HepG2 (cell line): ENCODE data around the gene TBCCD1. TPM values are rescaled to one million over a fixed set of nuclear protein-coding genes. Genes with fewer than 3 reads are reported as not detected.

Source experiments
- ATAC-seq: fragments of 200-7000 bp; cut with Tn5 transposase; 3 replicates; pipeline ENCODE4 v1.9.1; 2020; ENCODE audit warnings: mild to moderate bottlenecking, moderate library complexity
- BruUV-seq: library from RNA; stranded (reverse); fragments of 400-500 nt; replicated peaks from 2 replicates; lab custom pipeline; 2021; lab: Mats Ljungman, UMichigan
- CTCF ChIA-PET: fragments of 300-600 bp; formaldehyde crosslinking; extraction: SDS; loops from one replicate; lab custom pipeline; 2021; ENCODE audit warnings: low total read pairs, inconsistent platforms, low intra/inter-chr PET ratio; lab: Yijun Ruan, JAX
- POLR2A ChIA-PET: fragments of 350-600 bp; sonication (Branson Sonifier 250); formaldehyde crosslinking; loops from one replicate; lab custom pipeline; 2020; ENCODE audit warnings: antibody characterized with exemption, inconsistent platforms; lab: Yijun Ruan, JAX
- DNase-seq: peaks from one replicate; pipeline ENCODE4 v3.0.0-alpha.2; 2015; ENCODE audit warnings: low spot score
- FAIRE-seq: peaks from 3 replicates; lab custom pipeline; 2011; peaks lifted over from hg19 to GRCh38; lab: Jason Lieb, UNC
- H2AFZ ChIP-seq: one replicate; pipeline ENCODE4 v1.6.1; 2011; ENCODE audit warnings: low read length, inconsistent platforms
- H3K27ac ChIP-seq: fragments of 300-600 bp; 3 replicates; pipeline ENCODE4 v1.8.0; 2011; ENCODE audit warnings: mixed run types, mild to moderate bottlenecking, mixed read lengths, low read length, inconsistent platforms; ENCODE audit not compliant: insufficient read depth; ENCODE audit errors: extremely low read length
- H3K27me3 ChIP-seq, 2 experiments: fragments of 200-600 bp in 1 of 2; 2 replicates in 1 of 2; 3 replicates in 1 of 2; pipeline versions ENCODE4 v1.6.0 to v1.8.0; 2011; ENCODE audit warnings: low read length in 2 of 2, mild to moderate bottlenecking in 2 of 2, moderate library complexity in 2 of 2, inconsistent platforms in 1 of 2; ENCODE audit not compliant: insufficient read depth in 2 of 2, control insufficient read depth in 1 of 2
- H3K36me3 ChIP-seq, 2 experiments: fragments of 200-600 bp in 1 of 2; replicated peaks in 1 of 2; 2 replicates in 1 of 2; 3 replicates in 1 of 2; pipeline versions ENCODE4 v1.5.1 to v1.8.0; 2011; ENCODE audit warnings: low read length in 2 of 2, inconsistent platforms in 1 of 2; ENCODE audit not compliant: insufficient read depth in 2 of 2, control insufficient read depth in 1 of 2
- H3K4me1 ChIP-seq: 2 replicates; pipeline ENCODE4 v1.5.1; 2012; ENCODE audit warnings: low read length, inconsistent platforms; ENCODE audit not compliant: insufficient read depth
- H3K4me2 ChIP-seq: 2 replicates; pipeline ENCODE4 v1.6.0; 2011; ENCODE audit warnings: low read depth, low read length, inconsistent platforms
- H3K4me3 ChIP-seq, 3 experiments: fragments of 200-600 bp in 1 of 3; sonication (generic), shearing (Covaris generic) in 1 of 3; replicated peaks in 1 of 3; 2 replicates each; pipeline ENCODE4 v1.5.1; 2011 to 2016; ENCODE audit warnings: low read length in 3 of 3, inconsistent platforms in 2 of 3, low read depth in 2 of 3, mild to moderate bottlenecking in 2 of 3, control low read depth in 1 of 3, mixed read lengths in 1 of 3; ENCODE audit not compliant: insufficient read depth in 1 of 3
- H3K79me2 ChIP-seq: one replicate; pipeline ENCODE4 v1.6.1; 2011; ENCODE audit warnings: low read length, inconsistent platforms; ENCODE audit not compliant: insufficient read depth
- H3K9ac ChIP-seq: 2 replicates; pipeline ENCODE4 v1.6.0; 2011; ENCODE audit warnings: mild to moderate bottlenecking, low read depth, low read length, inconsistent platforms; ENCODE audit not compliant: insufficient read depth
- H3K9me3 ChIP-seq: 2 replicates; pipeline ENCODE4 v1.5.1; 2012; ENCODE audit warnings: mild to moderate bottlenecking, low read length
- H4K20me1 ChIP-seq: 2 replicates; pipeline ENCODE4 v1.6.0; 2011; ENCODE audit warnings: inconsistent platforms, mild to moderate bottlenecking, low read length, moderate library complexity; ENCODE audit not compliant: insufficient read depth
- AKAP8 ChIP-seq: sonication (generic); formaldehyde crosslinking; IDR thresholded peaks from 2 replicates; pipeline ENCODE4 v1.5.1; 2020; ENCODE audit warnings: mild to moderate bottlenecking, missing genetic modification reagents
- ATF7-NPFF ChIP-seq: sonication (generic); formaldehyde crosslinking; IDR thresholded peaks from 2 replicates; pipeline ENCODE4 v1.8.1; 2023; ENCODE audit warnings: mild to moderate bottlenecking, low read depth, missing genetic modification reagents, moderate library complexity
- MTF2 ChIP-seq: sonication (generic); formaldehyde crosslinking; IDR thresholded peaks from 2 replicates; pipeline ENCODE4 v1.5.0; 2020; ENCODE audit warnings: missing genetic modification reagents, borderline replicate concordance
- WIZ ChIP-seq: sonication (generic); formaldehyde crosslinking; IDR thresholded peaks from 2 replicates; pipeline ENCODE4 v1.5.1; 2020; ENCODE audit warnings: mild to moderate bottlenecking, missing genetic modification reagents
- ZNF747 ChIP-seq: sonication (generic); formaldehyde crosslinking; IDR thresholded peaks from 2 replicates; pipeline ENCODE4 v1.8.1; 2023; ENCODE audit warnings: missing genetic modification reagents, mild to moderate bottlenecking, borderline replicate concordance
- WGBS: methylation state at CpG from one replicate; pipeline ENCODE4 v1.1.6; 2017; ENCODE audit warnings: low lambda C conversion rate; 5-methylcytosine and 5-hydroxymethylcytosine counted together
- in situ Hi-C: cut with HindIII; loops from 2 replicates; pipeline ENCODE4 v1.10.0; 2017; ENCODE audit warnings: low pct_unique_long_range_greater_than_20kb; ENCODE audit not compliant: extremely low pct_ligation_motif_present
- intact Hi-C: fragments of 100-400 bp; cut with micrococcal nuclease; formaldehyde crosslinking; loops from one replicate; pipeline ENCODE4 v1.10.0; 2022; ENCODE audit not compliant: unreplicated experiment
- polyA plus RNA-seq, 8 experiments: library from polyadenylated mRNA; depleted of rRNA in 3 of 8; stranded (reverse) in 7 of 8; unstranded in 1 of 8; fragments of >200 nt; fragmentation: Illumina TruSeq in 4 of 8; extraction: Trizol in 4 of 8; gene quantifications; 2 replicates each; pipeline versions ENCODE4 v1.2.1 to v1.2.3, GENCODE V29; 2011 to 2016; ENCODE audit warnings: low read depth in 4 of 8, missing spikeins in 1 of 8, mixed read lengths in 1 of 8; ENCODE audit not compliant: insufficient read depth in 1 of 8
- total RNA-seq, 5 experiments: library from RNA; depleted of rRNA; stranded (reverse); fragments of >200 nt; fragmentation: Illumina TruSeq; extraction: Trizol; gene quantifications; 2 replicates each; pipeline ENCODE4 v1.2.3, GENCODE V29; 2016; ENCODE audit warnings: low read depth in 1 of 5
- TF ChIP-seq, protein P1 (sequence below): sonication (generic); formaldehyde crosslinking; IDR thresholded peaks from 2 replicates; pipeline ENCODE4 v1.4.0; 2020; ENCODE audit warnings: missing genetic modification reagents, borderline replicate concordance

The TBCCD1 gene
- total and polyA plus RNA-seq, 2 of the 13 experiments (the other 11 are each of a cell fraction or from before 2014, with no cell fraction given), result 13.6 to 16.2 TPM

- H3K27ac ChIP-seq, result no peak overlapping the region
- WGBS, result 16% methylated on average over 2 of the region's 2 CpGs
- intact Hi-C loops, result loop anchor here (1.0 to 2.0 kb wide), 3 partner anchors 77 to 558 kb away; no protein-coding TSS in a partner anchor
- no peak overlapping the region for H3K9ac ChIP-seq
- no peaks in the 10 kb centered on the region for H3K36me3 ChIP-seq
- in situ Hi-C loops, result loop anchor here (5.0 kb wide), 2 partner anchors 279 to 559 kb away; no protein-coding TSS in a partner anchor
- CTCF ChIA-PET, result interaction anchor here (0.8 to 2.8 kb wide), 7 partner anchors 27 to 557 kb away, joined by 3 to 27 read pairs (median 4); no protein-coding TSS in a partner anchor
- no peak for TF ChIP-seq ZNF747 (CRISPR knock-in tag)
- no peak for TF ChIP-seq WIZ (CRISPR knock-in tag)
- TF ChIP-seq, protein P1, sequence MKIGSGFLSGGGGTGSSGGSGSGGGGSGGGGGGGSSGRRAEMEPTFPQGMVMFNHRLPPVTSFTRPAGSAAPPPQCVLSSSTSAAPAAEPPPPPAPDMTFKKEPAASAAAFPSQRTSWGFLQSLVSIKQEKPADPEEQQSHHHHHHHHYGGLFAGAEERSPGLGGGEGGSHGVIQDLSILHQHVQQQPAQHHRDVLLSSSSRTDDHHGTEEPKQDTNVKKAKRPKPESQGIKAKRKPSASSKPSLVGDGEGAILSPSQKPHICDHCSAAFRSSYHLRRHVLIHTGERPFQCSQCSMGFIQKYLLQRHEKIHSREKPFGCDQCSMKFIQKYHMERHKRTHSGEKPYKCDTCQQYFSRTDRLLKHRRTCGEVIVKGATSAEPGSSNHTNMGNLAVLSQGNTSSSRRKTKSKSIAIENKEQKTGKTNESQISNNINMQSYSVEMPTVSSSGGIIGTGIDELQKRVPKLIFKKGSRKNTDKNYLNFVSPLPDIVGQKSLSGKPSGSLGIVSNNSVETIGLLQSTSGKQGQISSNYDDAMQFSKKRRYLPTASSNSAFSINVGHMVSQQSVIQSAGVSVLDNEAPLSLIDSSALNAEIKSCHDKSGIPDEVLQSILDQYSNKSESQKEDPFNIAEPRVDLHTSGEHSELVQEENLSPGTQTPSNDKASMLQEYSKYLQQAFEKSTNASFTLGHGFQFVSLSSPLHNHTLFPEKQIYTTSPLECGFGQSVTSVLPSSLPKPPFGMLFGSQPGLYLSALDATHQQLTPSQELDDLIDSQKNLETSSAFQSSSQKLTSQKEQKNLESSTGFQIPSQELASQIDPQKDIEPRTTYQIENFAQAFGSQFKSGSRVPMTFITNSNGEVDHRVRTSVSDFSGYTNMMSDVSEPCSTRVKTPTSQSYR, result no peak
- no peak for TF ChIP-seq AKAP8
- no peak for TF ChIP-seq ATF7-NPFF
- no peak for TF ChIP-seq MTF2 (CRISPR knock-in tag)
- TF ChIP-seq, all 625 proteins: peak for 0
- no peaks in the 10 kb centered on the region for H3K9me3 ChIP-seq
- peaks cover 18% of the 10 kb centered on the region for H3K4me1 ChIP-seq
- POLR2A ChIA-PET, result interaction anchor here (0.9 to 1.4 kb wide), 3 partner anchors 29 to 281 kb away, joined by 3 to 4 read pairs (median 3); partner anchors contain the start of gene DNAJB11
- no peak overlapping the region for H2AFZ ChIP-seq
- BruUV-seq, result no TSS peak
- no peaks in the 10 kb centered on the region for H3K79me2 ChIP-seq
- ATAC-seq (peak; percentile 51), DNase-seq (no peak), FAIRE-seq (no peak)
- no peaks in the 10 kb centered on the region for H4K20me1 ChIP-seq
- H3K4me2 ChIP-seq, result 0 out of 2 replicates have a peak overlapping the region, but pooled peaks have one; percentile 26
- H3K27me3 ChIP-seq, result no peaks in the 10 kb centered on the region
- H3K4me3 ChIP-seq, result no peak overlapping the region
Observed at GRCh38 chr3:186540835-186541226, 26.3 kb downstream of the TBCCD1 start.
